Mucosa of rectum (tissue), 2 donors: ENCODE measurements around the gene NBPF3.
"Not testable (repeated sequence)": the region's sequence is repeated elsewhere in the genome, so short reads cannot be mapped to it uniquely, and the experiment has no call there.

Source experiments
- H3K27ac ChIP-seq, 2 donors: one replicate each; pipeline ENCODE4 v1.7.0; 2013; ENCODE audit warnings: inconsistent platforms in 2 of 2, low read depth in 2 of 2, low read length in 2 of 2
- H3K27me3 ChIP-seq, 2 donors: one replicate each; pipeline ENCODE4 v1.7.0; 2013; ENCODE audit warnings: low read length in 2 of 2; ENCODE audit not compliant: control insufficient read depth in 2 of 2, insufficient read depth in 2 of 2
- H3K36me3 ChIP-seq, 2 donors: one replicate each; pipeline ENCODE4 v1.7.0; 2013; ENCODE audit warnings: low read length in 2 of 2; ENCODE audit not compliant: control insufficient read depth in 2 of 2, insufficient read depth in 2 of 2
- H3K4me1 ChIP-seq, 2 donors: one replicate each; pipeline ENCODE4 v1.7.0; 2013; ENCODE audit warnings: low read length in 2 of 2, mild to moderate bottlenecking in 1 of 2; ENCODE audit not compliant: control insufficient read depth in 2 of 2, insufficient read depth in 2 of 2
- H3K4me3 ChIP-seq, 2 donors: one replicate each; pipeline ENCODE4 v1.7.0; 2013; ENCODE audit warnings: low read length in 2 of 2
- H3K9ac ChIP-seq, 2 donors: one replicate each; pipeline ENCODE4 v1.7.0; 2013; ENCODE audit warnings: low read length in 2 of 2, low read depth in 1 of 2, mild to moderate bottlenecking in 1 of 2
- H3K9me3 ChIP-seq, 2 donors: one replicate each; pipeline ENCODE4 v1.7.0; 2013; ENCODE audit warnings: low read length in 2 of 2; ENCODE audit not compliant: control insufficient read depth in 2 of 2
- donor health status: healthy.
- donor health status: Normal muscosa, but diverticular disease.

Gene NBPF3

DNA sequence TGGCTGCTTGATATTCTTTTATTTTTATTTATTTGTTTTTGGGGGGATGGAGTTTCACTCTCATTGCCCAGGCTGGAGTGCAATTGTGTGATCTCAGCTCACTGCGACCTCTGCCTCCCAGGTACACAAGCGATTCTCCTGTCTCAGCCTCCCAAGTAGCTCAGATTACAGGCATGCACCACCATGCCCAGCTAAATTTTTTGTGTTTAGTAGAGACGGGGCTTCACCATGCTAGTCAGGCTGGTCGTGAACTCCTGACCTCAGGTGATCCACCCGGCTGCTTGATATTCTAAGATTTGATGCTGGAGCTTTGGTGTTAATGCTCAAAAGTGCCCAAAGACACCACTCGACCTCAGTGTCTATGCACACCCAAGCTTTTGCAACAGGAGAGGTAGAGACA is 19.6 kb upstream of the NBPF3 start:
- not testable (repeated sequence) for H3K27me3 ChIP-seq, H3K9ac ChIP-seq, H3K4me1 ChIP-seq, H3K4me3 ChIP-seq, H3K9me3 ChIP-seq, H3K27ac ChIP-seq, H3K36me3 ChIP-seq

- not testable (repeated sequence) for H3K4me3 ChIP-seq, H3K9me3 ChIP-seq, H3K9ac ChIP-seq, H3K27me3 ChIP-seq, H3K27ac ChIP-seq, H3K4me1 ChIP-seq, H3K36me3 ChIP-seq
Measured at GRCh38 chr1:21421307-21421706, 18.6 kb upstream of the NBPF3 start.

- H3K27ac ChIP-seq, H3K4me1 ChIP-seq, H3K36me3 ChIP-seq, H3K9ac ChIP-seq, H3K27me3 ChIP-seq, H3K9me3 ChIP-seq, H3K4me3 ChIP-seq: not testable (repeated sequence)
Measured at GRCh38 chr1:21427798-21428480, 12.0 kb upstream of the NBPF3 start.

- not testable (repeated sequence) for H3K36me3 ChIP-seq, H3K27ac ChIP-seq, H3K4me1 ChIP-seq
Measured at GRCh38 chr1:21428481-21429073, 11.4 kb upstream of the NBPF3 start.

DNA sequence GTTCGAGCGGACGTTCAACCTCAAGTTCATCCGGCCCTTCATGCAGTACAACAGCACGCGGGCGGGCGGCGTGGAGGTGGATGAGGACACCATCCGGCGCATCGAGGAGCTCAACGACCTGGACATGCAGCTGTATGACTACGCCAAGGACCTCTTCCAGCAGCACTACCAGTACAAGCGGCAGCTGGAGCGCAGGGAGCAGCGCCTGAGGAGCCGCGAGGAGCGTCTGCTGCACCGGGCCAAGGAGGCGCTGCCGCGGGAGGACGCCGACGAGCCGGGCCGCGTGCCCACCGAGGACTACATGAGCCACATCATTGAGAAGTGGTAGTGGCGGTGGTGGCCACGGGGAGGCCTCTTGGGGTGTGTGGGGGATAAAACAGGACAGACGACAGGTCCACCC is 10.7 kb upstream of the NBPF3 start:
- not testable (repeated sequence) for H3K9ac ChIP-seq, H3K27ac ChIP-seq, H3K4me1 ChIP-seq

More at GRCh38 chr1:21428481-21429073, 11.4 kb upstream of the NBPF3 start:
- H3K27me3 ChIP-seq, H3K4me3 ChIP-seq, H3K9ac ChIP-seq, H3K9me3 ChIP-seq: not testable (repeated sequence)

DNA sequence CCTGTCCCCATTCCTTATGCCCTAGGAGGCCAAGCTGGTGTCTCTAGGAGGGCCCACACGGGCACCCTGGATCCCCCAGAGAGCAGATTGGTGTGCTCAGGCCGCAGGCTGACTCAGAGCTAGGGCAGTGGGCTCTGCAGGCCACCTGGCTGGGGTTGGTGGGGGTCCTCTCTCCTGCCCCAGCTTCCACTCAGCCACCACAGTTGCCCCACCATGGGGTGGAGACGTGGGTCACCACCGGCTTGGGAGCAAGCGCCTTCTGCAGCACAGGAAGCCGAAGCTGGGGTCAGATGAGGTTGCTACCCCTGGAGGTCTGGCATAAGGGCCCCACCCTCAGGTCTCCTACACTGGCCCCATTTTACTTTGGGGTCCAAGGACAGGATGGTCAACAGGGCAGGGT is 9.1 kb upstream of the NBPF3 start:
- H3K4me1 ChIP-seq, H3K9ac ChIP-seq, H3K36me3 ChIP-seq, H3K9me3 ChIP-seq, H3K27me3 ChIP-seq, H3K27ac ChIP-seq, H3K4me3 ChIP-seq: not testable (repeated sequence)

More for the DNA sequence above, 10.7 kb upstream of the NBPF3 start:
- not testable (repeated sequence) for H3K27me3 ChIP-seq, H3K4me3 ChIP-seq, H3K9me3 ChIP-seq, H3K36me3 ChIP-seq

- H3K27ac ChIP-seq: no peak overlapping the region
- H3K36me3 ChIP-seq: no peaks in the 10 kb centered on the region
- H3K9me3 ChIP-seq: no peaks in the 10 kb centered on the region
- no peaks in the 10 kb centered on the region for H3K27me3 ChIP-seq
- H3K9ac ChIP-seq: no peak overlapping the region
- no peak overlapping the region for H3K4me3 ChIP-seq
- H3K4me1 ChIP-seq: peaks cover under 1 to 3% of the 10 kb centered on the region in 2 donors
Measured at GRCh38 chr1:21434394-21434793, 5.5 kb upstream of the NBPF3 start.

- peaks cover 3% of the 10 kb centered on the region in 2 donors for H3K4me1 ChIP-seq
- H3K27me3 ChIP-seq: no peaks in the 10 kb centered on the region
- H3K36me3 ChIP-seq: no peaks in the 10 kb centered on the region
- H3K9ac ChIP-seq: peak overlapping the region in 1 of 2 donors; percentile 51
- H3K4me3 ChIP-seq: no peak overlapping the region
- H3K27ac ChIP-seq: no peak overlapping the region
- no peaks in the 10 kb centered on the region for H3K9me3 ChIP-seq
Measured at GRCh38 chr1:21435646-21436487, 4.1 kb upstream of the NBPF3 start.

GRCh38 chr1:21436488-21437340 is 3.2 kb upstream of the NBPF3 start:
- H3K9me3 ChIP-seq: no peaks in the 10 kb centered on the region
- no peaks in the 10 kb centered on the region for H3K27me3 ChIP-seq
- H3K27ac ChIP-seq: no peak overlapping the region
- peak overlapping the region in 1 of 2 donors; percentile 40 for H3K4me3 ChIP-seq
- H3K36me3 ChIP-seq: no peaks in the 10 kb centered on the region
- H3K4me1 ChIP-seq: peaks cover 3% of the 10 kb centered on the region in 2 donors
- H3K9ac ChIP-seq: peak overlapping the region in 1 of 2 donors; percentile 51

DNA sequence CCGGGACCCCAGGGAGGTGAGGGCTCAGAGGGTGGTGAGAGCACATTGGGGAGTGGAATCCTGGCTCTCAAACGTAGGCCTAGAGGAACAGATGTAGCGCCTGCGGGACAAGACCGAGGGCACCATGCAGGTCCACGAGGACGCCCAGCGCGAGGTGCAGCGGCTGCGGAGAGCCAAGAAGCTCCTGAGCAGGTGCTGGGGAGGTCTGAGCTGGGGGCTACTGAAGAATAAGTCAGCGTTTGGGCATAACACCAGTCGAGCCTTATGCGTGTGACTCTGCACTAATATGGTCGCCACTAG is 2.6 kb upstream of the NBPF3 start:
- H3K36me3 ChIP-seq: no peaks in the 10 kb centered on the region
- H3K4me1 ChIP-seq: peaks cover 3% of the 10 kb centered on the region in 2 donors
- H3K4me3 ChIP-seq: no peak overlapping the region
- H3K9ac ChIP-seq: no peak overlapping the region
- H3K27me3 ChIP-seq: no peaks in the 10 kb centered on the region
- no peaks in the 10 kb centered on the region for H3K9me3 ChIP-seq
- no peak overlapping the region for H3K27ac ChIP-seq
